IgD-negative memory B cell (primary cell): Measurements from ENCODE around the gene MYH10. TPM values are rescaled to one million over a fixed set of nuclear protein-coding genes. Genes with fewer than 3 reads are reported as not detected.
A peak's percentile ranks its signal among the peaks of the same experiment; 100 is the strongest.

Source experiments
- H3K27ac Mint-ChIP-seq, 3 donors: one replicate each; pipeline ENCODE4 v1.8.0; 2020 to 2022; ENCODE audit warnings: mild to moderate bottlenecking in 3 of 3, mixed read lengths in 3 of 3, moderate library complexity in 1 of 3
- H3K27me3 Mint-ChIP-seq: one replicate; pipeline ENCODE4 v1.8.0; 2021; ENCODE audit warnings: mixed read lengths
- H3K36me3 Mint-ChIP-seq: one replicate; pipeline ENCODE4 v1.8.0; 2020; ENCODE audit warnings: mild to moderate bottlenecking, mixed read lengths
- H3K4me1 Mint-ChIP-seq, 3 donors: one replicate each; pipeline ENCODE4 v1.8.0; 2020 to 2022; ENCODE audit warnings: mixed read lengths in 3 of 3, mild to moderate bottlenecking in 1 of 3
- H3K4me3 Mint-ChIP-seq, 4 donors: one replicate each; pipeline ENCODE4 v1.8.0; 2020 to 2022; ENCODE audit warnings: mild to moderate bottlenecking in 4 of 4, mixed read lengths in 4 of 4, moderate library complexity in 3 of 4
- H3K9me3 Mint-ChIP-seq, 3 donors: one replicate each; pipeline ENCODE4 v1.8.0; 2020 to 2021; ENCODE audit warnings: mixed read lengths in 3 of 3, mild to moderate bottlenecking in 1 of 3
- polyA plus RNA-seq: library from polyadenylated mRNA; unstranded; fragments of 300-500 nt; fragmentation: Illumina TruSeq; gene quantifications from one replicate; pipeline ENCODE4 v1.2.3, GENCODE V29; 2021

Gene MYH10
- polyA plus RNA-seq, 1 donor from 2014 or later = 1.7 TPM

- Mint-ChIP-seq H3K36me3 (peaks cover 3% of the 10 kb centered on the region), H3K9me3 (no peaks in the 10 kb centered on the region)
These were observed 109.5 kb downstream of the MYH10 start for GRCh38 chr17:8520981-8521380.

GRCh38 chr17:8518850-8519249 is 111.7 kb downstream of the MYH10 start:
- peaks cover 3% of the 10 kb centered on the region for H3K36me3 Mint-ChIP-seq
- H3K9me3 Mint-ChIP-seq = no peaks in the 10 kb centered on the region
- H3K27ac Mint-ChIP-seq = no peak overlapping the region
- no peak overlapping the region for H3K4me3 Mint-ChIP-seq
- H3K4me1 Mint-ChIP-seq = no peaks in the 10 kb centered on the region
- no peaks in the 10 kb centered on the region for H3K27me3 Mint-ChIP-seq

More at GRCh38 chr17:8520981-8521380, 109.5 kb downstream of the MYH10 start:
- H3K27ac Mint-ChIP-seq = no peak overlapping the region
- no peaks in the 10 kb centered on the region for H3K27me3 Mint-ChIP-seq
- no peak overlapping the region for H3K4me3 Mint-ChIP-seq
- H3K4me1 Mint-ChIP-seq = no peaks in the 10 kb centered on the region

GRCh38 chr17:8518326-8518725 is 112.2 kb downstream of the MYH10 start:
- no peaks in the 10 kb centered on the region for H3K27me3 Mint-ChIP-seq
- no peak overlapping the region for H3K27ac Mint-ChIP-seq
- no peaks in the 10 kb centered on the region for H3K9me3 Mint-ChIP-seq
- no peaks in the 10 kb centered on the region for H3K4me1 Mint-ChIP-seq
- no peak overlapping the region for H3K4me3 Mint-ChIP-seq
- H3K36me3 Mint-ChIP-seq = peaks cover 3% of the 10 kb centered on the region

- H3K4me1 Mint-ChIP-seq = no peaks in the 10 kb centered on the region
- H3K36me3 Mint-ChIP-seq = peaks cover 3% of the 10 kb centered on the region
- H3K27ac Mint-ChIP-seq = no peak overlapping the region
- H3K9me3 Mint-ChIP-seq = no peaks in the 10 kb centered on the region
- H3K27me3 Mint-ChIP-seq = no peaks in the 10 kb centered on the region
- H3K4me3 Mint-ChIP-seq = no peak overlapping the region
These were observed 115.7 kb downstream of the MYH10 start for GRCh38 chr17:8514801-8515200.

GRCh38 chr17:8506145-8506544 is 124.4 kb downstream of the MYH10 start:
- H3K36me3 Mint-ChIP-seq = no peaks in the 10 kb centered on the region
- no peak overlapping the region for H3K4me3 Mint-ChIP-seq
- H3K9me3 Mint-ChIP-seq = no peaks in the 10 kb centered on the region
- peak overlapping the region in 1 of 3 donors; percentile 24 for H3K27ac Mint-ChIP-seq
- no peaks in the 10 kb centered on the region for H3K27me3 Mint-ChIP-seq
- H3K4me1 Mint-ChIP-seq = no peaks in the 10 kb centered on the region

GRCh38 chr17:8504460-8505207 is 125.9 kb downstream of the MYH10 start:
- Mint-ChIP-seq H3K4me1 (no peaks in the 10 kb centered on the region), H3K27me3 (no peaks in the 10 kb centered on the region), H3K27ac (no peak overlapping the region), H3K4me3 (no peak overlapping the region), H3K9me3 (no peaks in the 10 kb centered on the region), H3K36me3 (no peaks in the 10 kb centered on the region)

GRCh38 chr17:8503807-8504206 is 126.7 kb downstream of the MYH10 start:
- Mint-ChIP-seq H3K27me3 (no peaks in the 10 kb centered on the region), H3K9me3 (no peaks in the 10 kb centered on the region), H3K4me1 (no peaks in the 10 kb centered on the region), H3K4me3 (no peak overlapping the region), H3K27ac (no peak overlapping the region), H3K36me3 (no peaks in the 10 kb centered on the region)

GRCh38 chr17:8503368-8503767 is 127.2 kb downstream of the MYH10 start:
- no peaks in the 10 kb centered on the region for H3K4me1 Mint-ChIP-seq
- no peak overlapping the region for H3K27ac Mint-ChIP-seq
- H3K36me3 Mint-ChIP-seq = no peaks in the 10 kb centered on the region
- H3K9me3 Mint-ChIP-seq = no peaks in the 10 kb centered on the region
- no peaks in the 10 kb centered on the region for H3K27me3 Mint-ChIP-seq
- no peak overlapping the region for H3K4me3 Mint-ChIP-seq

- H3K36me3 Mint-ChIP-seq = no peaks in the 10 kb centered on the region
- H3K27ac Mint-ChIP-seq = no peak overlapping the region
- no peak overlapping the region for H3K4me3 Mint-ChIP-seq
- no peaks in the 10 kb centered on the region for H3K4me1 Mint-ChIP-seq
- H3K27me3 Mint-ChIP-seq = no peaks in the 10 kb centered on the region
- no peaks in the 10 kb centered on the region for H3K9me3 Mint-ChIP-seq
These were observed 128.4 kb downstream of the MYH10 start for GRCh38 chr17:8502126-8502525.

GRCh38 chr17:8500609-8501008 is 129.9 kb downstream of the MYH10 start:
- no peak overlapping the region for H3K4me3 Mint-ChIP-seq
- no peaks in the 10 kb centered on the region for H3K27me3 Mint-ChIP-seq
- no peaks in the 10 kb centered on the region for H3K9me3 Mint-ChIP-seq
- H3K27ac Mint-ChIP-seq = no peak overlapping the region
- H3K4me1 Mint-ChIP-seq = no peaks in the 10 kb centered on the region
- no peaks in the 10 kb centered on the region for H3K36me3 Mint-ChIP-seq

GRCh38 chr17:8499614-8500013 is 130.9 kb downstream of the MYH10 start:
- no peaks in the 10 kb centered on the region for H3K4me1 Mint-ChIP-seq
- H3K4me3 Mint-ChIP-seq = no peak overlapping the region
- no peaks in the 10 kb centered on the region for H3K9me3 Mint-ChIP-seq
- H3K27me3 Mint-ChIP-seq = no peaks in the 10 kb centered on the region
- H3K27ac Mint-ChIP-seq = no peak overlapping the region
- H3K36me3 Mint-ChIP-seq = no peaks in the 10 kb centered on the region

- Mint-ChIP-seq H3K9me3 (no peaks in the 10 kb centered on the region), H3K4me1 (no peaks in the 10 kb centered on the region), H3K4me3 (no peak overlapping the region), H3K27ac (no peak overlapping the region), H3K36me3 (no peaks in the 10 kb centered on the region), H3K27me3 (no peaks in the 10 kb centered on the region)
These were observed 131.4 kb downstream of the MYH10 start for GRCh38 chr17:8499171-8499570.

- no peak overlapping the region for H3K4me3 Mint-ChIP-seq
- H3K9me3 Mint-ChIP-seq = peaks cover 0 to 1% (median 0%) of the 10 kb centered on the region in 3 donors
- H3K36me3 Mint-ChIP-seq = peaks cover 8% of the 10 kb centered on the region
- no peaks in the 10 kb centered on the region for H3K4me1 Mint-ChIP-seq
- H3K27me3 Mint-ChIP-seq = no peaks in the 10 kb centered on the region
- H3K27ac Mint-ChIP-seq = no peak overlapping the region
These were observed 134.4 kb downstream of the MYH10 start for GRCh38 chr17:8496081-8496480.

- Mint-ChIP-seq H3K36me3 (peaks cover 10% of the 10 kb centered on the region), H3K27ac (peak overlapping the region in 1 of 3 donors; percentile 57)
These were observed 135.9 kb downstream of the MYH10 start for GRCh38 chr17:8494506-8495111.

GRCh38 chr17:8494021-8494420 is 136.5 kb downstream of the MYH10 start:
- Mint-ChIP-seq H3K4me1 (no peaks in the 10 kb centered on the region), H3K36me3 (peaks cover 10% of the 10 kb centered on the region), H3K27me3 (no peaks in the 10 kb centered on the region), H3K4me3 (no peak overlapping the region), H3K27ac (no peak overlapping the region), H3K9me3 (peaks cover 0 to 1% (median 0%) of the 10 kb centered on the region in 3 donors)

More at GRCh38 chr17:8494506-8495111, 135.9 kb downstream of the MYH10 start:
- Mint-ChIP-seq H3K27me3 (no peaks in the 10 kb centered on the region), H3K9me3 (peaks cover 0 to 1% (median 0%) of the 10 kb centered on the region in 3 donors), H3K4me1 (no peaks in the 10 kb centered on the region), H3K4me3 (no peak overlapping the region)

- H3K4me1 Mint-ChIP-seq = peaks cover 0 to 2% (median 0%) of the 10 kb centered on the region in 3 donors
- H3K9me3 Mint-ChIP-seq = peaks cover 0 to 5% (median 1%) of the 10 kb centered on the region in 3 donors
- H3K27me3 Mint-ChIP-seq = no peaks in the 10 kb centered on the region
- no peak overlapping the region for H3K27ac Mint-ChIP-seq
- H3K4me3 Mint-ChIP-seq = no peak overlapping the region
- peaks cover 14% of the 10 kb centered on the region for H3K36me3 Mint-ChIP-seq
These were observed 138.4 kb downstream of the MYH10 start for GRCh38 chr17:8492121-8492520.
